Fibroblast of gingiva (primary cell): ENCODE data around the gene PTPN7.
"Not testable (repeated sequence)": the region's sequence is repeated elsewhere in the genome, so short reads cannot be mapped to it uniquely, and the experiment has no call there.

Source experiments
- DNase-seq: peaks from one replicate; pipeline ENCODE4 v3.0.0-alpha.2; 2011; ENCODE audit warnings: low read depth

Gene PTPN7

GRCh38 chr1:202189001-202189790, 28.8 kb upstream of the PTPN7 start:
- DNase-seq = peak; percentile 30

DNA sequence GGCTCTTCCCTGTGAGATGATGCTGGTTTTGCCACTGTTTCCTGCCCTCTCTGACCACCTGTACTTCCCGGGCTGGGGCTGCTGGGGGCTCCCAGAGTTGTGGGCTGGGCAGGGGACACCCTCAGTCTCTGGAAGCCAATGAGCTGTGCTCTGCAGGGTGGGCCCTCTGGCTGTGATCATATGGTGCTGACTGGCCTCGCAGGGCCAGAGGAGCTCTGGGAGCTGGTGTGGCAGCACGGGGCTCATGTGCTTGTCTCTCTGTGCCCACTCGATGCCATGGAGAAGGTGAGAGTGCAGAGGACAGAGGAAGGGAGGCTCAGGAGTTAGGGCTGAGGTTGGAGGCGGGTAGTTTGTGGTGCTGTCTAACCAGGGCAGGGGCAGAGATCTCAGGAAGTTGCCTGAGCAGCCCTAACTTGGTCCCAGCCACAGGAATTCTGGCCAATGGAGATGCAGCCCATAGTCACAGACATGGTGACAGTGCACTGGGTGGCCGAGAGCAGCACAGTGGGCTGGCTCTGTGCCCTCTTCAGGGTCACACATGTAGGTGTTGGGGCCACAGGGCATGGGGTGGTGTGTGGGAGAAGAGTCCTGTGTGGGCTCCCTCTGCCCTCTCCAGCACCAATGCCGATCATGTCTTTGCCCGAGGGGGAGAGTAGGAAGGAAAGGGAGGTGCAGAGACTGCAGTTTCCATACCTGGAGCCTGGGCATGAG, 27.4 kb upstream of the PTPN7 start:
- no peak for DNase-seq

DNA sequence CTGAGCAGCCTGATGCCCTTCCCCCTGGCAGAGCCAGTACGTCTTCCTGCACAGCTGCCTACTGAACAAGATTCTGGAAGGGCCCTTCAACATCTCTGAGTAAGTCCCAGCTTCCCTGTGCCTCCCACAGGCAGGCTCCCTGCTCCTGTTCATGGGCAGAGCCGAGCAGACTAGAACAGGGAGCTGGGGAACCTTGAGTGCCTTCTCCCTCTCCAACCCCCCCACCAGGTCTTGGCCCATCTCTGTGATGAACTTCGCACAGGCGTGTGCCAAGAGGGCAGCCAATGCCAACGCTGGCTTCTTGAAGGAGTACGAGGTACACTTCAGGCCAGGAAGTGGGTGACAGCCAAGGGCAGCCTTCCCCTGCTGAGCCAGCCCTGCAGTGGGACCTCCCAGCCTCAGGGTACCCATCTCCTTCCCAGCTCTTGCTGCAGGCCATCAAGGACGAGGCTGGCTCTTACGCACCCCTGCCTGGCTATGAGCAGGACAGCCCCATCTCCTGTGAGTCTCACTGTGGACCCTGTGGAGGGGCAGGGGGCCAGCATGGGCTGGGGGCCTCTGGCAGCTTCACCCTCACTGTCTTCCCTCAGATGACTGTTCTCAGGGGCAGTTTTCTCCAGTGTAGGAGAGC, 26.8 kb upstream of the PTPN7 start:
- DNase-seq = no peak

DNA sequence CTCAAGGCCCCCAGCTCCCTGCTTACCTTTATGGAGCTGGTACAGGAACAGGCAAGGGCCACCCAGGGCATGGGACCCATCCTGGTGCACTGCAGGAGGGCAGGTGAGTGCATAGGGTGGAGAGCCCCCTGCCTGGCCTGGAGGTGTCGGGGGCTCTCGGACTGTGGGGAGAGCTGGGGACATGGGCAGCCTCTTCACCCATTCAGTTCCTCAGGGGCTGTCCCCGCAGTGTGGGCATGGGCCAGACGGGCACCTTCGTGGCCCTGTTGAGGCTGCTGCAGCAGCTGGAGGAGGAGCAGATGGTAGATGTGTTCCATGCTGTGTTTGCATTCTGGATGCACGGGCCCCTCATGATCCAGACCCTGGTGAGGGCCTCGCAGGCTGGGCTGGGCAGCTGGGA, 25.9 kb upstream of the PTPN7 start:
- DNase-seq = no peak

- peak; percentile 65 for DNase-seq
Measured at GRCh38 chr1:202184750-202185460, 24.5 kb upstream of the PTPN7 start.

DNA sequence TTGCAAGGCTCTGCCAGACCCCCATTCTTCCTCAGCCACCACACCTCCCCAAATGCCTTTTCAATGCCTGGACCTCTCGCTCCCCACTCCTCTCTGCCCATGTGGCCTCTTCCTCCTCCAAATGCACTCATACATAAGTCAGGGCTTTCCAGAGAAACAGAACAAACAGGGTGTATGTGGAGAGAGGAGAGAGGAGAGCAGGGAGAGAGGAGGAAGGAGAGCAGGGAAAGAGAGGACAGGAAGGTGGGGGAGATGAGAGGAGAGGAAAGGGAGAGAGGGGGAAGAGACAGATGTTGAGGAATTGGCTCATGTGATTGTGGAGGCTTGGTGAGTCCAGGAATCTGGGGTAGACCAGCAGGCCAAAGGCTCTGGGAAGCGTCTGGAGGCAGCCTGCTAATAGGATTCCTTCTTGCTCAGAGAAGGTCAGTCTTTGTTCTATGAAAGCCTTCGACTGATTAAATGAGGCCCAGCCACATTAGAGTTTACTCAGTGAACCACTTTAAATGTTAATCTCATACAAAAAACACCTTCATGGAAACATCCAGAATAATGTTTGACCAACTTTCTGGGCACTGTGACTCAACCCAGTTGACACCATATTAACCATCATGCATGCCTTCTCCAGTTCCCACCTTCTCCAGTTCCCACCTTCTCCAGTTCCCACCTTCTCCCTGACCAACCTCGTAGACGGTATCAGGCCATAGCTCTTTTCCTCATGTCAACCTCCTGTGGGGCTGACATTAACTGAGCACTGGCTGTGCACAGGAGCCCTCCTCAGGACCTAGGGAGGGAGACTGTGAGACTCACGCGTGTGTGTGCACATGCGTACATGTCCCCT, 21.9 kb upstream of the PTPN7 start:
- DNase-seq = no peak

- DNase-seq = no peak
Measured at GRCh38 chr1:202181586-202181985, 21.2 kb upstream of the PTPN7 start.

- not testable (repeated sequence) for DNase-seq
Measured at GRCh38 chr1:202180751-202181139, 20.3 kb upstream of the PTPN7 start.

DNA sequence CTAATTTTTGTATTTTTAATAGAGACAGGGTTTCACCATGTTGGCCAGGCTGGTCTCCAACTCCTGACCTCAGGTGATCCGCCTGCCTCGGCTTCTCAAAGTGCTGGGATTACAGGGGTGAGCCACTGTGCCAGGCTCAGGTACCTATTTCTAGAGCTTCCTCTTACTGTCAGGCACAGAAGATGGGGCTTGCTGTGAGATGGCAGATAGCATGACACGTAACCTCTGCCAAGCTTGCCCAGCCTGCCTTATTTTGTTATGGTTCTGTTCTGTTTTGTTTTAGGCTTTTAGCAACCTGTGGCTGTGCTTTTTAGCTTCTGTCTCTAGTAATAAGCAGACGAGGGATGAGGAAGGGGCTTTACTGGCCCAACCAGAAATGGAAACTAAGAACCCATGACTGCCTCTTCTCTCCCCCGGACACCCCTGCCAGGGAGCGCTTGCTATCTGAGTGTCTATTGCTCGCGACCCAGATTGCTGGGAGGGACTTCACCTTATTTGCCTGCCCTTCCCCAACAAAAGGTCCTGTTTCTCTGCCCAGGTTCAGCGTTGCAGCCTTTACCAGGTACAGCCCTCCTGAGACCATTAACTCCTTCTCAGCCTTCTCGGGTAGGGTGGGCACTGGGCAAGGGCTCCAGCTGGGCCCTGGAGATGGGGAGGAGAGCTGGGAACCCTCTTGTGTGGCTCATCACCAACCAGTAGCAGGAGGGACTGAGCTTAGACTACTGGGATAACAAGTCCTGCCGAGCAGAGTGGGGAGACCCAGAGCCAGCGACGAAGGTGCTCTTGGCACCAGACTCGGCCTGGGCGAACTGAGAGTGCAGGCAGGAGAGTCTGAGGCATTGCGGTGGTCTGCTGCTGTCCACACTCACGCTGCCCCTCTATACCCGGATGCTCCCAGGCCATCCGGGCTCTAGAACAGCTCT, 19.7 kb upstream of the PTPN7 start:
- DNase-seq = no peak

GRCh38 chr1:202176949-202177927, 16.8 kb upstream of the PTPN7 start:
- DNase-seq = no peak

GRCh38 chr1:202173993-202174392, 13.6 kb upstream of the PTPN7 start:
- DNase-seq = no peak

DNA sequence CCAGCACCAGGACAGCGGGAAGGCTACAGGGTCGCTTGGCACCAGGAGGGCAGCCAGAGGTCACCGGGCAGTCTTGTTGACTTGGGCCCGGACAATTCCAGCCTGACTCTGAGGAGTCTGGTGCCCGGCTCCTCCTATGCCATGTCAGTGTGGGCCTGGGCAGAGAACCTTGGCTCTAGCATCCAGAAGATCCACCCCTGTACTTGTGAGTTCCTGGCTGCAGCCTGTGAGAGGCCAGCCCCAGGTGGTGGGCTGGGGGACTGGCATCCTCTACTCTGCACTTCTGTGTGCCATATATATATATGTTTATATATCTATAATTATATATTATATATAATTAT, 11.6 kb upstream of the PTPN7 start:
- DNase-seq = no peak

GRCh38 chr1:202171292-202172014, 11.1 kb upstream of the PTPN7 start:
- DNase-seq = no peak

- no peak for DNase-seq
Measured at GRCh38 chr1:202170726-202171125, 10.3 kb upstream of the PTPN7 start.

DNA sequence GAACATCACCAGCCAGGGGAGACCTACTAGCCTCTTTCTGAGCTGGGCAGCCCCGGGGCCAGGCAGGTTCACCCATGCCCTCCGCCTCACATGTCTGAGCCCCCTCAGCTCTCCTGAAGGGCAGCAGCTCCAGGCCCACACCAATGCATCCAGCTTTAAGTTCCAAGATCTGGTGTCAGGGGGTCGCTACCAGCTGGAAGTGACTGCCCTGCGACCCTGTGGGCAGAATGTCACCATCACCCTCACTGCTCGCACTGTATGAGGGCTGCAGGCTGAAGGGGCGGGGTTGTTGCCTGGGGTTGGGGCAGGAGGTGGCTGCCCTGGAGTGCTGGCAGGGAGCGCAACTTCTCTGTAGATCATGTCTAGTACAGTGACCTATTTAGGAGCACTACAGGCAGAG, 8.5 kb upstream of the PTPN7 start:
- DNase-seq = no peak

- peak; percentile 66 for DNase-seq
Measured at GRCh38 chr1:202167708-202168415, 7.5 kb upstream of the PTPN7 start.

DNA sequence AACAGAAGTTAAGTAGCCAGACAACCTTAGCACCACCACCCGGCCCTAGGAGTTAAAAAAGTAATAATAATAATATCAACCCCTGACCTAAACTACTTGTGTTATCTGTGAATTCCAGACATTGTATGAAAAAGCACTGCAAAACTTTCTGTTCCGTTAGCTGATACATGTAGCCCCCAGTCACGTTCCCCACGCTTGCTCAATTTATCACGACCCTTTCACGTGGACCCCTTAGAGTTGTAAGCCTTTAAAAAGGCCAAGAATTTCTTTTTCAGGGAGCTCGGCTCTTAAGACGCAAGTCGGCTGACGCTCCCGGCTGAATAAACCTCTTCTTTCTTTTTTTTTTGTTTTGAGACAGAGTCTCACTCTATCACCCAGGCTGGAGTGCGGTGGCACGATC, 6.7 kb upstream of the PTPN7 start:
- DNase-seq = not testable (repeated sequence)
